Measurements from ENCODE around the gene SUSD4. TPM values are rescaled to one million over a fixed set of nuclear protein-coding genes. Genes with fewer than 3 reads are reported as not detected.

The SUSD4 gene
- total RNA-seq, 1 donor from 2014 or later = 5.8 TPM

GRCh38 chr1:223245983-223246382 is 118.0 kb downstream of the SUSD4 start:
- intact Hi-C loops (cut with DNase I) = loop anchor here (10.0 kb wide), 1 partner anchor 111 kb away; no protein-coding TSS in a partner anchor
- DNase-seq (no peak), ATAC-seq (ENCODE audit: poor library complexity) (no peak)

GRCh38 chr1:223245411-223245810 is 118.6 kb downstream of the SUSD4 start:
- DNase-seq = no peak
- intact Hi-C loops (cut with DNase I) = loop anchor here (10.0 kb wide), 1 partner anchor 111 kb away; no protein-coding TSS in a partner anchor
- ATAC-seq (ENCODE audit: poor library complexity) = no peak

- DNase-seq (no peak), ATAC-seq (ENCODE audit: poor library complexity) (no peak)
- intact Hi-C loops (cut with DNase I) = loop anchor here (10.0 kb wide), 1 partner anchor 110 kb away; no protein-coding TSS in a partner anchor
Observed at GRCh38 chr1:223244366-223245103, 119.4 kb downstream of the SUSD4 start.

GRCh38 chr1:223243441-223244050 is 120.4 kb downstream of the SUSD4 start:
- intact Hi-C loops (cut with DNase I) = loop anchor here (10.0 kb wide), 1 partner anchor 109 kb away; no protein-coding TSS in a partner anchor
- no peak for ATAC-seq (ENCODE audit: poor library complexity)
- DNase-seq = no peak

- ATAC-seq (ENCODE audit: poor library complexity) (no peak), DNase-seq (no peak)
- intact Hi-C loops (cut with DNase I) = loop anchor here (10.0 kb wide), 1 partner anchor 108 kb away; no protein-coding TSS in a partner anchor
Observed at GRCh38 chr1:223242971-223243370, 121.0 kb downstream of the SUSD4 start.

- ATAC-seq (ENCODE audit: poor library complexity) (no peak), DNase-seq (no peak)
- intact Hi-C loops (cut with DNase I) = loop anchor here (10.0 kb wide), 1 partner anchor 108 kb away; no protein-coding TSS in a partner anchor
Observed at GRCh38 chr1:223242382-223242955, 121.5 kb downstream of the SUSD4 start.

- intact Hi-C loops (cut with DNase I) = loop anchor here (10.0 kb wide), 1 partner anchor 105 kb away; no protein-coding TSS in a partner anchor
- DNase-seq (no peak), ATAC-seq (ENCODE audit: poor library complexity) (no peak)
Observed at GRCh38 chr1:223240122-223240521, 123.9 kb downstream of the SUSD4 start.

GRCh38 chr1:223235091-223235490 is 128.9 kb downstream of the SUSD4 start:
- ATAC-seq (ENCODE audit: poor library complexity) (no peak), DNase-seq (no peak)
- intact Hi-C loops (cut with DNase I) = no loop called here

- ATAC-seq (ENCODE audit: poor library complexity) = no peak
- DNase-seq = no peak
- intact Hi-C loops (cut with DNase I) = no loop called here
Observed at GRCh38 chr1:223234534-223234933, 129.4 kb downstream of the SUSD4 start.

GRCh38 chr1:223234170-223234514 is 129.8 kb downstream of the SUSD4 start:
- no peak for DNase-seq
- intact Hi-C loops (cut with DNase I) = no loop called here
- no peak for ATAC-seq (ENCODE audit: poor library complexity)

GRCh38 chr1:223233410-223234169 is 130.4 kb downstream of the SUSD4 start:
- peak; percentile 74 for ATAC-seq (ENCODE audit: poor library complexity)
- no peak for DNase-seq

GRCh38 chr1:223233019-223233409 is 131.0 kb downstream of the SUSD4 start:
- ATAC-seq (ENCODE audit: poor library complexity) = no peak
- no peak for DNase-seq
- intact Hi-C loops (cut with DNase I) = no loop called here

More at GRCh38 chr1:223233410-223234169, 130.4 kb downstream of the SUSD4 start:
- intact Hi-C loops (cut with DNase I) = no loop called here

- ATAC-seq (ENCODE audit: poor library complexity) = no peak
- intact Hi-C loops (cut with DNase I) = no loop called here
- no peak for DNase-seq
Observed at GRCh38 chr1:223231581-223231980, 132.4 kb downstream of the SUSD4 start.

- DNase-seq (no peak), ATAC-seq (ENCODE audit: poor library complexity) (no peak)
- intact Hi-C loops (cut with DNase I) = no loop called here
Observed at GRCh38 chr1:223231011-223231572, 132.9 kb downstream of the SUSD4 start.

- intact Hi-C loops (cut with DNase I) = no loop called here
- DNase-seq = no peak
- no peak for ATAC-seq (ENCODE audit: poor library complexity)
Observed at GRCh38 chr1:223230161-223230881, 133.7 kb downstream of the SUSD4 start.

- intact Hi-C loops (cut with DNase I) = no loop called here
- DNase-seq = no peak
- ATAC-seq (ENCODE audit: poor library complexity) = no peak
Observed at GRCh38 chr1:223229756-223230155, 134.2 kb downstream of the SUSD4 start.

- intact Hi-C loops (cut with DNase I) = no loop called here
- DNase-seq (no peak), ATAC-seq (ENCODE audit: poor library complexity) (no peak)
Observed at GRCh38 chr1:223228931-223229528, 134.9 kb downstream of the SUSD4 start.

- no peak for DNase-seq
- ATAC-seq (ENCODE audit: poor library complexity) = no peak
- intact Hi-C loops (cut with DNase I) = no loop called here
Observed at GRCh38 chr1:223228201-223228600, 135.8 kb downstream of the SUSD4 start.
